ENCODE results near the gene CRB3.

DNA sequence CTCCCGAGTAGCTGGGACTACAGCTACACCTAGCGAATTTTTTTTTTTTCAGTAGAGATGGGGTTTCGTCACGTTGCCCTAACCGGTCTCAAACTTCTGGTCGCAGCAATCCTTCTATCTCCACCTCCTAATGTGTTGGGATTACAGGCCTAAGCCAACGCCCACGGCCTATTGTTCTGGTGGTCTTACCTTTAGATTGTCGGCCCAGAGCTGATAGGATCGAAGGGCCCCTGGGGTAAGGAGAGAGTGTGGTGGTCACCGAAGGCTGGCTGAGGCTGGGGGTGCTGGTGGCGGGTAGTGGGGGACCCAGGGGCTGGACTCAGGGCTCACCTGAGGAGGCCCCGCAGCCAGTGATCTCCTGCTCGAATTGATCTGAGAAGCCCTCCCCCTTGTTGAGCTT is 7.0 kb downstream of the CRB3 start:
- TF ChIP-seq CTCF (IDR thresholded peaks at IDR 0.05) (no peak), POLR2A (IDR thresholded peaks at IDR 0.05) (no peak)
